HG03097 (cell line): ENCODE results near the gene FCN3.
"Not testable (repeated sequence)": the region's sequence is repeated elsewhere in the genome, so short reads cannot be mapped to it uniquely, and the experiment has no call there.

Experiments used
- ATAC-seq: cut with Tn5 transposase; IDR thresholded peaks from one replicate; pipeline ENCODE4 v1.9.1; 2021; ENCODE audit not compliant: unreplicated experiment, low FRiP score

FCN3 gene

GRCh38 chr1:27374362-27375086 is at the start of gene FCN3:
TSS of gene FCN3 (minus strand) at chr1:27374824. CDS start at chr1:27374818, 6 bp downstream.
- ATAC-seq, result no peak

GRCh38 chr1:27423709-27424108 is 49.1 kb upstream of the FCN3 start:
- ATAC-seq, result no peak

- ATAC-seq, result no peak
Measured at GRCh38 chr1:27418326-27419185, 43.9 kb upstream of the FCN3 start.

- ATAC-seq, result no peak
Measured at GRCh38 chr1:27417713-27418112, 43.1 kb upstream of the FCN3 start.

- ATAC-seq, result peak; percentile 41
Measured at GRCh38 chr1:27416387-27417111, 41.9 kb upstream of the FCN3 start.

GRCh38 chr1:27414091-27414490 is 39.5 kb upstream of the FCN3 start:
- ATAC-seq, result no peak

GRCh38 chr1:27413004-27413403 is 38.4 kb upstream of the FCN3 start:
- no peak for ATAC-seq

GRCh38 chr1:27412502-27412901 is 37.9 kb upstream of the FCN3 start:
- ATAC-seq, result no peak

- ATAC-seq, result no peak
Measured at GRCh38 chr1:27410709-27411108, 36.1 kb upstream of the FCN3 start.

- no peak for ATAC-seq
Measured at GRCh38 chr1:27409669-27410068, 35.0 kb upstream of the FCN3 start.

- ATAC-seq, result no peak
Measured at GRCh38 chr1:27408151-27408550, 33.5 kb upstream of the FCN3 start.

GRCh38 chr1:27406791-27407190 is 32.2 kb upstream of the FCN3 start:
- ATAC-seq, result not testable (repeated sequence)

GRCh38 chr1:27406362-27406680 is 31.7 kb upstream of the FCN3 start:
- ATAC-seq, result no peak

GRCh38 chr1:27405598-27406361 is 31.2 kb upstream of the FCN3 start:
- ATAC-seq, result not testable (repeated sequence)

- no peak for ATAC-seq
Measured at GRCh38 chr1:27405074-27405473, 30.4 kb upstream of the FCN3 start.

GRCh38 chr1:27403931-27404330 is 29.3 kb upstream of the FCN3 start:
- ATAC-seq, result no peak

GRCh38 chr1:27403065-27403726 is 28.6 kb upstream of the FCN3 start:
- no peak for ATAC-seq

- ATAC-seq, result no peak
Measured at GRCh38 chr1:27402349-27402754, 27.7 kb upstream of the FCN3 start.

GRCh38 chr1:27400963-27401341 is 26.3 kb upstream of the FCN3 start:
- no peak for ATAC-seq
